ENCODE results near the gene ATF3.

DNA sequence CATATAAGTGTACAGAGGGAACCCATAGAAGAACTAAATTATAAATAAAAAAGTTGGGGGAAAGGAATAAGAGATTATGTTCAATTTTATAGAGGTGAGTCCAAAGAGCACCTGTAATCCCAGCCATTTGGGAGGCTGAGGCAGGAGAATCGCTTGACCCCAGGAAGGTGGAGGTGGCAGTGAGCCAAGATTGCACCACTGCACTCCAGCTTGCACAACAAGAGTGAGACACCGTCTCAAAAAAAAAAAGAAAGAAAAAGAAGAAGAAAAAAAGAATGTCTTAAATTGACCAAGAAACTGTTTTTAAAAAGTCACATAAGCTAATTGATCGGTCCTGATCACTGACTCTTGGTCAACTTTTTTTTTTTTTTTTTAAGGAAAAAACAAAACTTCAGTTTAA, 19.1 kb upstream of the ATF3 start:
- TF ChIP-seq, protein P1, sequence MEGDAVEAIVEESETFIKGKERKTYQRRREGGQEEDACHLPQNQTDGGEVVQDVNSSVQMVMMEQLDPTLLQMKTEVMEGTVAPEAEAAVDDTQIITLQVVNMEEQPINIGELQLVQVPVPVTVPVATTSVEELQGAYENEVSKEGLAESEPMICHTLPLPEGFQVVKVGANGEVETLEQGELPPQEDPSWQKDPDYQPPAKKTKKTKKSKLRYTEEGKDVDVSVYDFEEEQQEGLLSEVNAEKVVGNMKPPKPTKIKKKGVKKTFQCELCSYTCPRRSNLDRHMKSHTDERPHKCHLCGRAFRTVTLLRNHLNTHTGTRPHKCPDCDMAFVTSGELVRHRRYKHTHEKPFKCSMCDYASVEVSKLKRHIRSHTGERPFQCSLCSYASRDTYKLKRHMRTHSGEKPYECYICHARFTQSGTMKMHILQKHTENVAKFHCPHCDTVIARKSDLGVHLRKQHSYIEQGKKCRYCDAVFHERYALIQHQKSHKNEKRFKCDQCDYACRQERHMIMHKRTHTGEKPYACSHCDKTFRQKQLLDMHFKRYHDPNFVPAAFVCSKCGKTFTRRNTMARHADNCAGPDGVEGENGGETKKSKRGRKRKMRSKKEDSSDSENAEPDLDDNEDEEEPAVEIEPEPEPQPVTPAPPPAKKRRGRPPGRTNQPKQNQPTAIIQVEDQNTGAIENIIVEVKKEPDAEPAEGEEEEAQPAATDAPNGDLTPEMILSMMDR (IDR thresholded peaks at IDR 0.05) = no peak
- TF ChIP-seq POLR2A (IDR thresholded peaks at IDR 0.05) = no peak
